Panc1 (cell line): ENCODE results near the gene ATP13A3. TPM values are rescaled to one million over a fixed set of nuclear protein-coding genes. Genes with fewer than 3 reads are reported as not detected.

Source experiments
- ATAC-seq: fragments of 200-7000 bp; cut with Tn5 transposase; 2 replicates; pipeline ENCODE4 v1.9.1; 2020; ENCODE audit warnings: mild to moderate bottlenecking, moderate library complexity
- BruUV-seq: library from RNA; stranded (reverse); fragments of 400-500 nt; replicated peaks from 2 replicates; lab custom pipeline; 2021; lab: Mats Ljungman, UMichigan
- CTCF ChIA-PET: fragments of 300-600 bp; sonication (Branson Sonifier 250); formaldehyde crosslinking; loops from one replicate; lab custom pipeline; 2022; ENCODE audit warnings: antibody characterized with exemption; lab: Charles Lee
- POLR2A ChIA-PET: fragments of 300-600 bp; sonication (Branson Sonifier 250); formaldehyde crosslinking; loops from one replicate; lab custom pipeline; 2022; ENCODE audit warnings: antibody characterized with exemption; lab: Charles Lee
- DNase-seq: peaks from one replicate; pipeline ENCODE4 v3.0.0-alpha.2; 2010; ENCODE audit warnings: low read depth, low spot score
- H3K27ac ChIP-seq: 2 replicates; pipeline ENCODE4 v1.5.1; 2011; ENCODE audit warnings: mild to moderate bottlenecking, low read length, inconsistent platforms
- H3K27me3 ChIP-seq: fragments of 200-500 bp; sonication (Bioruptor generic); 2 replicates; pipeline ENCODE4 v1.6.0; 2014; ENCODE audit warnings: low read length, inconsistent platforms; ENCODE audit not compliant: control insufficient read depth, insufficient read depth
- H3K36me3 ChIP-seq: fragments of 200-500 bp; sonication (Bioruptor generic); 2 replicates; pipeline ENCODE4 v1.5.1; 2014; ENCODE audit warnings: inconsistent platforms, mild to moderate bottlenecking, low read length, moderate library complexity; ENCODE audit not compliant: control insufficient read depth, insufficient read depth
- H3K4me1 ChIP-seq: 2 replicates; pipeline ENCODE4 v1.5.1; 2011; ENCODE audit warnings: inconsistent platforms, mild to moderate bottlenecking, low read length, moderate library complexity; ENCODE audit not compliant: control insufficient read depth, insufficient read depth
- H3K4me3 ChIP-seq, 2 experiments: 2 replicates each; pipeline ENCODE4 v1.5.1; 2011 to 2012; ENCODE audit warnings: low read depth in 2 of 2, low read length in 2 of 2, mild to moderate bottlenecking in 2 of 2, inconsistent platforms in 1 of 2, moderate library complexity in 1 of 2
- H3K9me3 ChIP-seq: fragments of 200-500 bp; sonication (Bioruptor generic); 2 replicates; pipeline ENCODE4 v1.5.1; 2014; ENCODE audit warnings: low read depth, mild to moderate bottlenecking, inconsistent platforms, low read length, moderate library complexity; ENCODE audit not compliant: control insufficient read depth, insufficient read depth
- POLR2AphosphoS5 ChIP-seq: IDR thresholded peaks from 2 replicates; pipeline ENCODE4 v1.6.1; 2012; ENCODE audit warnings: mild to moderate bottlenecking, low read depth, low read length, moderate library complexity
- SIN3A ChIP-seq: IDR thresholded peaks from 2 replicates; pipeline ENCODE4 v1.6.1; 2012; ENCODE audit warnings: low read depth, mild to moderate bottlenecking, low read length, moderate library complexity, borderline replicate concordance; ENCODE audit not compliant: insufficient read depth
- TCF7L2 ChIP-seq: IDR thresholded peaks from 2 replicates; pipeline ENCODE4 v1.6.1; 2011; ENCODE audit warnings: mild to moderate bottlenecking, low read depth, low read length, inconsistent platforms
- in situ Hi-C: cut with HindIII; loops from 2 replicates; pipeline ENCODE4 v1.10.0; 2016; ENCODE audit warnings: low sequenced_read_pairs, low pct_unique_long_range_greater_than_20kb
- intact Hi-C: fragments of 100-400 bp; cut with micrococcal nuclease; formaldehyde crosslinking; loops from one replicate; pipeline ENCODE4 v1.10.0; 2022; ENCODE audit not compliant: unreplicated experiment
- total RNA-seq: library from RNA; stranded (reverse); gene quantifications from one replicate; pipeline ENCODE4 v1.2.1, GENCODE V29; 2021; ENCODE audit not compliant: unreplicated experiment
- TF ChIP-seq, protein P1 (sequence below): fragments of 450-650 bp; IDR thresholded peaks from 2 replicates; pipeline ENCODE4 v1.5.1; 2017; ENCODE audit warnings: mild to moderate bottlenecking
- TF ChIP-seq, protein P2 (sequence below), 2 experiments: IDR thresholded peaks; 2 replicates each; pipeline ENCODE4 v1.6.1; 2011 to 2012; ENCODE audit warnings: low read depth in 2 of 2, control low read depth in 1 of 2, low read length in 1 of 2, mild to moderate bottlenecking in 1 of 2, moderate library complexity in 1 of 2; ENCODE audit not compliant: insufficient read depth in 1 of 2

The ATP13A3 gene
- total RNA-seq, 1 experiment from 2014 or later, result 169 TPM

DNA sequence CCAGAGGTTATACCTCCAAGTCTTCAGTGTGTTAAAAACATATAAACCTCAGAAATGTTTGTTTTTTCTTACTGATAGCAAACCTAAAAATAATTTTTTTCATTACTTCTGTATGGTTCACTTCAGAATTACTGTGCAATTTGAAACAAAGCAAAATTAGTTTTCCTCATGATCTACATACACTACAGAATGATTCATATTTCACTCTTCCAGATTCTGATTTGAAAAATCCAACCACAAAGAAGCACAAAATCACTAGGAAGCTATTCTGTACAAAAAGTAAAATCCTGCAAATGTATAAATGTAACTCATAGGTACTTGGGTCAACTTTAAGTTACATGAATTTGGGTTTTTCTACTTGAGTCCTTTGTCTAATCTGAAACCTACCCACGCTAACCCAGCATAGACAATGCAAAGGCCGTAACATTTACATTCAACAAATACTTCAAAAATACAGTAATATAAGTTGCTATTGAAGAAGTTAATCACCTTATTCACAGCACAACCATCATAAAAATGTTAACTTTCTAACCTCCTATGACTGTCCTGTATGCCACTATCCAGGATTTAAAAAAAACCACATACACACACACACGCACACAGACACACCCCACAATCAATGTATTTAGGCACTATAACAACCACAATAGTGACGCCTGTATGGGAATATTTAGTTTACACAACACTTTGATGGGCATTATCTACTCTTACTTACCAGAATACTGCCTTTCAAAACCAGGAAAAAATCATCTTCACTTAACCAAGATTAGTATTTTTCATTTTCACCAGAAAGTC lies 11.5 kb downstream of the ATP13A3 start:
- in situ Hi-C loops (no loop called here), intact Hi-C loops (no loop called here)
- Histone ChIP-seq H3K4me1 (peaks cover 12% of the 10 kb centered on the region), H3K36me3 (peaks cover 3% of the 10 kb centered on the region), H3K9me3 (no peaks in the 10 kb centered on the region), H3K4me3 (no peak overlapping the region), H3K27me3 (no peaks in the 10 kb centered on the region), H3K27ac (no peak overlapping the region)
- TF ChIP-seq TCF7L2, result no peak
- DNase-seq, result no peak
- CTCF ChIA-PET, result interaction anchor here (0.8 kb wide), 1 partner anchor 99 kb away, joined by 3 read pairs; no protein-coding TSS in a partner anchor
- POLR2A ChIA-PET, result interaction anchor here (0.6 kb wide), 1 partner anchor 30 kb away, joined by 3 read pairs; no protein-coding TSS in a partner anchor
- no peak for ATAC-seq
- BruUV-seq, result TSS peak; percentile 8

DNA sequence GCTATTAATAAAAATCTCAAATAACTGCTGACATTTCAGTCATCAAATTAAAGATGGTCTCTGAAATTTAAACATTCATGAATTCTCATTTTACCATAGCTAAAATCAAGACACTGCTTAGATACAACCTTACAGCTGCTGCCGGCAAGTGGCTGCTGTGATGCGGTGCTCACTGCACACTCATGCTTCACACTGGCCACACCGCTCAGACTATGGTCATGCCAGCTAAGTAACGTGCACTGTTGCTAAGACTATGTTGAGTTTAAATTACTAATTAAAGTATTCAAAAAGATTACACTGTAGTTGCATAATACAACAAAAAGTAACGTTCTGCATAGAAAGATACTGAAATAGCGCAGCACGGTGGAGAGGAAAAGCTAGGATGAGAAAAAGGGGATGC lies 12.1 kb downstream of the ATP13A3 start:
- Histone ChIP-seq H3K27me3 (no peaks in the 10 kb centered on the region), H3K27ac (no peak overlapping the region), H3K4me1 (peaks cover 9% of the 10 kb centered on the region), H3K4me3 (no peak overlapping the region), H3K36me3 (peaks cover 3% of the 10 kb centered on the region; the same call in 1 of the 2 replicates), H3K9me3 (no peaks in the 10 kb centered on the region)
- CTCF ChIA-PET, result interaction anchor here (0.8 kb wide), 1 partner anchor 100 kb away, joined by 3 read pairs; no protein-coding TSS in a partner anchor
- in situ Hi-C loops, result no loop called here
- DNase-seq, result no peak
- no TSS peak for BruUV-seq
- ATAC-seq, result no peak; the same call in 1 of the 2 replicates
- POLR2A ChIA-PET, result interaction anchor here (0.6 kb wide), 1 partner anchor 31 kb away, joined by 3 read pairs; no protein-coding TSS in a partner anchor
- intact Hi-C loops, result no loop called here
- TF ChIP-seq, protein P1, sequence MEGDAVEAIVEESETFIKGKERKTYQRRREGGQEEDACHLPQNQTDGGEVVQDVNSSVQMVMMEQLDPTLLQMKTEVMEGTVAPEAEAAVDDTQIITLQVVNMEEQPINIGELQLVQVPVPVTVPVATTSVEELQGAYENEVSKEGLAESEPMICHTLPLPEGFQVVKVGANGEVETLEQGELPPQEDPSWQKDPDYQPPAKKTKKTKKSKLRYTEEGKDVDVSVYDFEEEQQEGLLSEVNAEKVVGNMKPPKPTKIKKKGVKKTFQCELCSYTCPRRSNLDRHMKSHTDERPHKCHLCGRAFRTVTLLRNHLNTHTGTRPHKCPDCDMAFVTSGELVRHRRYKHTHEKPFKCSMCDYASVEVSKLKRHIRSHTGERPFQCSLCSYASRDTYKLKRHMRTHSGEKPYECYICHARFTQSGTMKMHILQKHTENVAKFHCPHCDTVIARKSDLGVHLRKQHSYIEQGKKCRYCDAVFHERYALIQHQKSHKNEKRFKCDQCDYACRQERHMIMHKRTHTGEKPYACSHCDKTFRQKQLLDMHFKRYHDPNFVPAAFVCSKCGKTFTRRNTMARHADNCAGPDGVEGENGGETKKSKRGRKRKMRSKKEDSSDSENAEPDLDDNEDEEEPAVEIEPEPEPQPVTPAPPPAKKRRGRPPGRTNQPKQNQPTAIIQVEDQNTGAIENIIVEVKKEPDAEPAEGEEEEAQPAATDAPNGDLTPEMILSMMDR, result no peak
- no peak for TF ChIP-seq POLR2AphosphoS5
- TF ChIP-seq, protein P2, sequence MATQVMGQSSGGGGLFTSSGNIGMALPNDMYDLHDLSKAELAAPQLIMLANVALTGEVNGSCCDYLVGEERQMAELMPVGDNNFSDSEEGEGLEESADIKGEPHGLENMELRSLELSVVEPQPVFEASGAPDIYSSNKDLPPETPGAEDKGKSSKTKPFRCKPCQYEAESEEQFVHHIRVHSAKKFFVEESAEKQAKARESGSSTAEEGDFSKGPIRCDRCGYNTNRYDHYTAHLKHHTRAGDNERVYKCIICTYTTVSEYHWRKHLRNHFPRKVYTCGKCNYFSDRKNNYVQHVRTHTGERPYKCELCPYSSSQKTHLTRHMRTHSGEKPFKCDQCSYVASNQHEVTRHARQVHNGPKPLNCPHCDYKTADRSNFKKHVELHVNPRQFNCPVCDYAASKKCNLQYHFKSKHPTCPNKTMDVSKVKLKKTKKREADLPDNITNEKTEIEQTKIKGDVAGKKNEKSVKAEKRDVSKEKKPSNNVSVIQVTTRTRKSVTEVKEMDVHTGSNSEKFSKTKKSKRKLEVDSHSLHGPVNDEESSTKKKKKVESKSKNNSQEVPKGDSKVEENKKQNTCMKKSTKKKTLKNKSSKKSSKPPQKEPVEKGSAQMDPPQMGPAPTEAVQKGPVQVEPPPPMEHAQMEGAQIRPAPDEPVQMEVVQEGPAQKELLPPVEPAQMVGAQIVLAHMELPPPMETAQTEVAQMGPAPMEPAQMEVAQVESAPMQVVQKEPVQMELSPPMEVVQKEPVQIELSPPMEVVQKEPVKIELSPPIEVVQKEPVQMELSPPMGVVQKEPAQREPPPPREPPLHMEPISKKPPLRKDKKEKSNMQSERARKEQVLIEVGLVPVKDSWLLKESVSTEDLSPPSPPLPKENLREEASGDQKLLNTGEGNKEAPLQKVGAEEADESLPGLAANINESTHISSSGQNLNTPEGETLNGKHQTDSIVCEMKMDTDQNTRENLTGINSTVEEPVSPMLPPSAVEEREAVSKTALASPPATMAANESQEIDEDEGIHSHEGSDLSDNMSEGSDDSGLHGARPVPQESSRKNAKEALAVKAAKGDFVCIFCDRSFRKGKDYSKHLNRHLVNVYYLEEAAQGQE (IDR thresholded peaks at IDR 0.05; ENCODE audit: insufficient read depth in 1 of 2, low read depth in 2 of 2, low read length in 1 of 2), result no peak
- TF ChIP-seq SIN3A, result no peak
- TF ChIP-seq TCF7L2, result no peak
